GM19324 (cell line): ENCODE results near the gene CCT6B.
"Not testable (repeated sequence)": the region's sequence is repeated elsewhere in the genome, so short reads cannot be mapped to it uniquely, and the experiment has no call there.

ENCODE experiments used
- ATAC-seq: cut with Tn5 transposase; IDR thresholded peaks from one replicate; pipeline ENCODE4 v1.9.1; 2021; ENCODE audit warnings: mild to moderate bottlenecking, moderate library complexity; ENCODE audit not compliant: unreplicated experiment, low FRiP score

The CCT6B gene, protein sequence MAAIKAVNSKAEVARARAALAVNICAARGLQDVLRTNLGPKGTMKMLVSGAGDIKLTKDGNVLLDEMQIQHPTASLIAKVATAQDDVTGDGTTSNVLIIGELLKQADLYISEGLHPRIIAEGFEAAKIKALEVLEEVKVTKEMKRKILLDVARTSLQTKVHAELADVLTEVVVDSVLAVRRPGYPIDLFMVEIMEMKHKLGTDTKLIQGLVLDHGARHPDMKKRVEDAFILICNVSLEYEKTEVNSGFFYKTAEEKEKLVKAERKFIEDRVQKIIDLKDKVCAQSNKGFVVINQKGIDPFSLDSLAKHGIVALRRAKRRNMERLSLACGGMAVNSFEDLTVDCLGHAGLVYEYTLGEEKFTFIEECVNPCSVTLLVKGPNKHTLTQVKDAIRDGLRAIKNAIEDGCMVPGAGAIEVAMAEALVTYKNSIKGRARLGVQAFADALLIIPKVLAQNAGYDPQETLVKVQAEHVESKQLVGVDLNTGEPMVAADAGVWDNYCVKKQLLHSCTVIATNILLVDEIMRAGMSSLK

DNA sequence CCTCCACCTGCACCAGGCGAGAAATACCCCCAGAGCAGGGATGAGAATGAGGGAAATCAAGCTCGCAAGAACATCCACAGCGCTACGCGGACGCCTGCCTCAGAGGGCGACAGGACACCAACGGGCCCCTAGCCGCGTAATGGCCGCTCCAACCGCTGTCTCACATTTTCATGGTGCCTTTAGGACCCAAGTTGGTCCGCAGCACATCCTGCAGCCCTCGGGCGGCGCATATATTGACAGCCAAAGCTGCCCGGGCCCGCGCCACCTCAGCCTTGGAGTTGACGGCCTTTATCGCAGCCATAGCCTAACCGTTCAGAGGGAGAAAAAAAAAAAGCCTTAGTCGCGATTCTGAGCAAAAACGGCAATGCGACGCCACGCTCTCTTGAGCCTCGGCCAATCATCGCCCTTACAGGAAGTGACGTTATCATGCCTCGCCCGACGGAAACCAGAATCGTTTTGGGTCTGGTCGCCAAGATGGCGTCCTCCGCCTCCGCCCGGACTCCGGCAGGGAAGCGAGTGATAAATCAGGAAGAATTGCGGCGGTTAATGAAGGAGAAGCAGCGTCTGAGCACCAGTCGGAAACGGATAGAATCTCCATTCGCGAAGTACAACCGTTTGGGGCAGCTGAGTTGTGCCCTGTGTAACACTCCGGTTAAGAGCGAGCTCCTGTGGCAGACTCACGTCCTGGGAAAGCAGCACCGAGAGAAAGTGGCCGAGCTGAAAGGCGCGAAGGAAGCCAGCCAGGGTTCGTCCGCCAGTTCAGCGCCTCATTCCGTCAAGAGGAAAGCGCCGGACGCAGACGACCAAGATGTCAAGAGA lies at the start of gene CCT6B, which contains the start of gene ZNF830:
CCT6B (minus strand) TSS at position 368 of the 819 bp plus-strand sequence; CDS start at position 301, 67 bp downstream.
ZNF830 (plus strand) TSS at position 448 of the 819 bp plus-strand sequence; CDS start at position 475, 27 bp downstream.
- ATAC-seq: peak; percentile 87

DNA sequence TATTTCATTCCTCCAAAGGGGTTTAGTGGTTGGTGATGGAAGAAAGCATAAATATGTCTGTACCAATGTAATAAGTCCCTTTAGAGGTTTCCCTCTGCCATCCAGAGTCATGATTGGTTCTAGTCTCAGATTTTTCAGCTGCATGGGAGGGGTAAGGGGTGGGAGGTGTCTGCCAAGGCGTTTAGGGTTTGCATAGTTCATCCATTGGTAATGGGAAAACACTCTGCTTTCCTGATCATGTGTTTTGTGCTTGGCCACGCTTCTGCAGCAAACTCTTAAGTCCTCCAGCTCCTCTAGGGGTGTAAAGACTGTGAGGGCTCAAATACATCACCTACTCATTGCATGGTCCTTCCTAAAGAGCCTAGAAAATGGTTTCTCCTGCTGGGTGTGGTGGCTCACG lies 48.8 kb upstream of the CCT6B start:
- ATAC-seq: no peak

DNA sequence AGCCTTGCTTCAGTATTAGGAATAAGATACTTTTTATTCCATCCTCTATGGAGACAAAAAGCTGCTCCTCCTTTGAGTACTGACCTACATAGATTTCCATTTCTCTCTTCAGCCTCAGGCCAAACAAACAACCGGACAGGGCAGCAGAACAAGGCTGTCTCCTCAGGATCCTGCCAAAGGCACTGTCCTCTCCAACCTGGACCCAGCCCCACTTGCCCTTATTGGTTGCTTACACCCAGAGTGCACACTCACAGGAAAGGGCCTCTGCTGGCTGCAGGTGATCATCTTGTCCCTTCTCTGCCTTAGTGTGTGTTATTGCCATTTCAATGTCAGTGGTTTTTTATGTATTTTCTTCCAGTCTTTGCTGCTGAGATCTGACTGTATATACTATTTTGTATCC lies 45.7 kb upstream of the CCT6B start:
- ATAC-seq: no peak

DNA sequence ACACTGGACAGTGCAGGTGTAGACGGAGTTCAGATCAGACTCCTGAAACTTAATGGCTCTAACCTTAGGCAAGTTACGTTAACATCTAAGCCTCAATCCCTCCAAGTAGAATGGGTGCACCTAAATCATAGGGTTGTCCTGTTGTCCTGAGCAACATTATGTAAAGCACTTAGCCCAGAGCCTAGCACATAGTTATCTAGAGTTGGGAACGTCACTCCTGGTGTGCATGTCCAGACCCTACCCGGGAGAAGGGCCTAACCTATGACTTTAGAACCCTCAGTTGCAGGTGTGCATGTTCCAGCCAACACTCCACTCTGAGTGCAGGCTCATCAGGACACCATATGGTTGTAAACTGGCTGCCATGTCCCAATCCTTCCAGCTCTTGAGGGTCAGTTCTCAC lies 45.1 kb upstream of the CCT6B start:
- ATAC-seq: no peak

DNA sequence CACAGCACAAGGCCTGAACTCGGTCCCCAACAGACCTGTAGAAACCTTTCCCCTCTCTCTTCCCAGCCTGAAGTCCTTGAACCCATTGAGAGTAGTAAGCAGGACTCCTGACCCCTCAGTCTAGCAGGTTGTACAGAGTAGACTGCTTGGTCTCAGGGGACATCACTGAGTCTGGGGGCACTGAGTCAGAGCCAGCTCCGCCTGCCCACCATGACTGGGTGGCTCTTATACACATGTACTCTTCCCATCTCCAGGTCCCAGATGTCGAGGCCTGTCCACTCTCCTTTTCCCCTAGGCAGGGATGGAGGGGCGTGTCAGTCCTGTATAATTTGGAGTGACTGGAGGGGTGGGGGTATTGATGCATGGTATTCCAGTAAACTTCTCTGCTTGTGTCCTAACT lies 42.5 kb upstream of the CCT6B start:
- ATAC-seq: no peak

DNA sequence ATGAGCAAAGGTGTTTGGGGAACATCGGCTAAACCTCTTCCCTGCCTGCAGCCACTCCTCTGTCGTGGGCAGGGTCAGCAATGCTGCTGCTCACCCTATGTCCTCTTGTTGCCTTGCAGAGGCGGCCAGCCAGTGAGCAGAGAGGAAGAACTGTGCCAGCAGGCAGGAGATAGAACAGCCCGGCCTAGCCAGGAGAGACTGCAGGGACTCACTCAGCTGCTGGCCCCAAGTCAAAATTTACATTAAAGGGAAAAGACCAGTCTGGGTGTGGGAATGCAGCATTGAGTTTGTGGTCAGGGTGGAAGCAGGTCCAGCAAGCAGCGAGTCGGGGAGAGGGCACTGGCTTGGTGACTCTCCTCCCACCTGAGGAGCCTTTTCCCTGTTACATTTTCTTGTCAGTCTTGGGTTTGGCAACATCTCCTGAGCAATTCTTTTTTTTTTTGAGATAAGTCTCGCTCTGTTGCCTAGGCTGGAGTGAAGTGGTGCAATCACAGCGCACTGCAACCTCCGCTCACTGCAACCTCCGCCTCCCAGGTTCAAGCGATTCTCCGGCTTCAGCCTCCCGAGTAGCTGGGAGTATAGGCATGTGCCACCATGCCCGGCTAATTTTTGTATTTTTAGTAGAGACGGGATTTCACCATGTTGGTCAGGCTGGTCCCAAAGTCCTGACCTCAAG lies 41.8 kb upstream of the CCT6B start:
- no peak for ATAC-seq

DNA sequence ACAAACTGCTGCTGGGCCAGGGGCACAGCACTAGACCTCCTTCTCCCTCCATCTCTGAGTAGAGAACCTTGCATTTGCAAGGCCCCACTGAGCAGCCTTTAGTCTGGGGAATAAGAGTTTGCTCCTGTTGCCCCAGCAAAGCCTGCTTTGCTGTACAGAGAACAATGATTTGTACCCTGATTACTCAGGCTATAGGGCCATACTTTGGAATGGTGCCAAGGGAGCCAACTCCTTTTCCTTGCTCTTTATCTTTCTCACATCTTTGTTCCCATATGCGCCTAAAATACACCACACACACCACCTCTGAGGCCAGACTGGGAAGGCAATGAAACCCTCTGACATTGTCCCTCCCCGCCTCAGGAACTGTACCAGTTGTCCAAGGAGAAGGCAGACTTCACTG lies 40.3 kb upstream of the CCT6B start:
- ATAC-seq: no peak

DNA sequence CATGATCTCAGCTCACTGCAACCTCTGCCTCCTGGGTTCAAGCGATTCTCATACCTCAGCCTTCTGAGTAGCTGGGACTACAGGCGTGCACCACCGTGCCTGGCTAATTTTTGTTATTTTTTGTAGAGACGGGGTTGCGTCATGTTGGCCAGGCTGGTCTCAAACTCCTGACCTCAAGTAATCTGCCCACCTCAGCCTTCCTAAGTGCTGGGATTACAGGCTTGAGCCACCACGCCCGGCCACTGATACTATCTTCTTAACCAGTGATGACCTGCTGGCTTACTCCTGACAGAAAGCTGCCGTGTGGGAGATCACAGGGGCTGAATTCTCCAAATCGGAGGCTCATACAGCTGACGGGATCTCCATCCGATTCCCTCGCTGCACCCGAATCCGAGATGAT lies 39.7 kb upstream of the CCT6B start:
- not testable (repeated sequence) for ATAC-seq

DNA sequence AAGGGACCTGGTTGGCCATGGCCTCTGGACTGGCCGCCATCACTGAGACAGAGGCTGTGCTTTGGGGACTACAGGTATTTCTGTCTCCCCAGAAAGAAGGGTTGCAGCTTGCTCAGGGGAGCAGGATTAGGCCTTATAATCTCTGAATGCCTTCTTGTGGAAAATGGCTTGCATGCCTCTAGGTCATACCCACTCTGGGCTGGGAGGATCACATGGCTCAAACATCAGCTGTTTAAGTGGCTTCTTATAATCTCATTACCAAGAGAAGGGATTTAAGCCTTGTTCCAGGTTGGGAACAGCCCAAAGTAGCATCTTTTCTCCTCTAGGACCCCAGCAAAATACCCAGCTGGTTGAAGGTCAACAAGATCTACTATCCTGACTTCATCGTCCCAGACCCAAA lies 38.2 kb upstream of the CCT6B start:
- ATAC-seq: no peak

DNA sequence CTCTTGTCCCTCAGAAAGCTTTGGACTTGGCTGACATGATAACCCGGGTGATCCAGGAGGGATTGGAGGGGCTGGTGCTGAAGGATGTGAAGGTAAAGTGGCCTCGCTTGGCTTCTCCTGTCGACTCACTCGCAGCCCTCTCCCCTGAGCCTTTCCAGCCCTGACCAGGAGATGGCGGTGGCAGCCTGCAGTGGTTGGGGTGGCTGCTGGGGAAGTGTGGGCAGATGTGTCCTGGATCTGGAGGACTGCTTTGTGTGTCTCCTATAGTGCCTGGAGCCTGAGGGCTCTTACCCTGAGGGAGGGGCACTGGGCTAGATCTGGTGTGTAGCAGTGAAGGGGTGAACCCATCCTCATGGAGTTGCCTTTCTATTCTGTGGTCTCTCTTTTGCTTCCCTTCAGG lies 36.9 kb upstream of the CCT6B start:
- no peak for ATAC-seq

DNA sequence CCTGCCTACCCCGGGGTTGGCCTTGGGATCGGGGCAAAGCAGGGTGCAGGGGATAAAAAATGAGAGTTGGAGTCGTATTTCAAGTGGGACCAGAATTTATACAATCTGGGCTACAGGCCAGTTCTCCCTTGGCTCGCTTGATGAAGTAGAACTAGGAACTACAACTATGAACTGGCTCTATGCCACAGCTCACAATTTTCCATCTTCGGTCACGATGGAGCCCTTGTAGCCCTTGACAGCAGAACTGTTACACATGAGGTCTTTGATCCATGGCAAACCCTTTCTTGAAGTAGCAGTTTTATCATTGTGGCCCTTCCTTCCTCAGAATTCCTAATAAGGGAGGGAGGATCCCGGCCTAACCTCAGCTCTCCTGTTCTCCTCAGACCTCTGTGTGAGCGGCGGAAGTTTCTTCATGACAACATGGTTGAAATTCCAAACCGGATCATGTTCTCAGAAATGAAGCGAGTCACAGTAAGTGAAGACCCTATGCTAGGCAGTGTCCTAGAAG lies 36.1 kb upstream of the CCT6B start:
- no peak for ATAC-seq

DNA sequence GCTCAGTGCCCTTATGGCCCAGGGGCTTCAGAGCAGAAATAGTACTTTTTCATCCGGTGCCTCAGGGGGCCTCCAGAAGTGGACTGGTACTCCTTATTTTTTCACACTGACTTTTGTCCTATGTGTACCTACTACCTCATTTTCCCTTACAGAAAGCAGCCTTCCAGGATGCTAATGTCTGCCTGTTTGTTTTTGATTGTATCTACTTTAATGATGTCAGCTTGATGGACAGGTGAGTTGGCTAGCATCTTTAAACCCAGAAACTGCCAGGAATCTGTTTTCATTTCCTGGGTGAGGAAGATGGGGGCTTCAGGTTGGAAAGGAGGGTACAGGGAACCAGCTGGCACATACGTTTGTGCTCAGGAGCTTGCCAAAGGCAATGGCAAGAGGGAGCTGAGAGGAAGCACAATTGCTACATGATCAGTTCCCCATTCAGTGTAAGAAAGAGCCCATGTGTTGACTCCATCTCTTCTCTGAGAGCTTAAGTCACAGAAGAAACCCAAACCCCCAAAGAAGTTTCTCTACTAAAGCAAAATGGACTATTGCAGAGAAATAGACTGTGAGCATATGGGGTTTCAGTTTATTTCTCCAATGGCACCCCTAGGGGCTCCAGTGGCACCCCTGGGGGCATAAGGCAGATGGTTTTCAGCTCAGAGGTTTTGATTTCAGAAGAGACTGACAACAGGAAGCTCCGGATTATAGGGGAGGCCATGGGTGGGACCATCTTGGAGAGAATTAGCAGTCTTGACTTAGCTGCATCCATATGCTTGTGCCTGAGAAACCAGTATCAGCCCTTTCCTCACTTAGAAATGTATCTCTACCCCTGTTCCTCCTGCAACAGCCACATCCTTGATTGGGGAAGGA lies 35.4 kb upstream of the CCT6B start:
- ATAC-seq: no peak

DNA sequence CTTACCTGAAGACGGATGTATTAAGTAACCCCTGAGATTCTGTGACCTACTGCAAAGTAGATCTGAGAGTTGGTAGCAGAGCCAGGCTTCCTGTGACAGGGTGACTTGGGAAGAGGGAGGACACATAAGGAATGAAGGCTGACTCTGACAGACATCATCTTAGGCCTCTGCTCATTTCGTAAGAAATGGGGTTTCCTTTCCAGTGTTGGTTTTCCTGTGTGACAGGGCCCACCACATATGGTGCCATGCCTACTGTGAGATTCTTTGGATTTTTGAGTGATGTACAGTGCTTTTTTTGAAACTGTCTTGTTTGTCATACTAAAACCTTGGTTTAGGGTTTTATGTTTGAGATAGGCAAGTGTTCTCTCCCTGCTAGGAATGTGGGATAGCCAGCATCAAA lies 31.8 kb upstream of the CCT6B start:
- no peak for ATAC-seq

DNA sequence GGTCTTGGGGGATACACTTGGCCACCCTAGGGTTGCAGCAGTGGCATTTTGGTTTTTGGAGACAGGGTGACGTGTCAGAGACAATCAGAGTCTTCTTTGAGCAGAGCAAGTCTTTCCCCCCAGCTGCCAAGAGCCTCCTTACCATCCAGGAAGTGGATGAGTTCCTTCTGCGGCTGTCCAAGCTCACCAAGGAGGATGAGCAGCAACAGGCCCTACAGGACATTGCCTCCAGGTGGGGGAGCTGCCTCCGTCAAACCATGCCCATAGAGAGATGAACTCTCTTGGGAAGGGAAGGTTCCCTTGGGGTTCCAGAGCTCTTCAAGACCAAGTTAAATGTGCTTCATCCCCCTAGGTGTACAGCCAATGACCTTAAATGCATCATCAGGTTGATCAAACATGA lies 30.3 kb upstream of the CCT6B start:
- ATAC-seq: no peak

DNA sequence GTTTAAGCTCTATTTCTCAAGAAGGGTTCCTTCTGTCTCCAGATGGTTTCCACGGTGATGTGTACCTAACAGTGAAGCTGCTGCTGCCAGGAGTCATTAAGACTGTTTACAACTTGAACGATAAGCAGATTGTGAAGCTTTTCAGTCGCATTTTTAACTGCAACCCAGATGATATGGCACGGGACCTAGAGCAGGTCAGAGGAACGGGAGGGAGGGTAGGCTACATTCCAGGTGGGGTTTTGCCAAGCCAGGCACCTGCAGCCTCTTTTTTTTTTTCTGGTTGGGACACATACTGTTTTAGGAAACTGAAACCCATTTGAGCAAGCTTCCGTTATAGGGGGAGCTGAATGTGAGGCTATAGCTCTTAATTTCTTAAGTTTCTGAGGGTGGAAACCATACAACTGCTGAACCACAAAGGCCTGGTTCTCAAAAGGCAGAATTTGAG lies 29.7 kb upstream of the CCT6B start:
- ATAC-seq: no peak

DNA sequence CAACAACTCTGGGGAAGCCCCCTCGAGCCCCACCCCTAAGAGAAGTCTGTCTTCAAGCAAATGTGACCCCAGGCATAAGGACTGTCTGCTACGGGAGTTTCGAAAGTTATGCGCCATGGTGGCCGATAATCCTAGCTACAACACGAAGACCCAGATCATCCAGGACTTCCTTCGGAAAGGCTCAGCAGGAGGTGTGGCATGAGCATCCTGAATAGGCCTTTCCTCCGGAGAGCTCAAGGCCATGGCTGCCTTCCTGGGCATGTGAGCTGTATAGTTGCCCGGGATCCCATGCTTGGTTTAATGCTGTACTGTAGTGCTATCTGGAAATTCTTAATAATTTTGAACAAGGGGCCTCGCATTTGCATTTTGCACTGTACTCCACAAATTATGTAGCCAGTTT lies 28.2 kb upstream of the CCT6B start:
- ATAC-seq: no peak

DNA sequence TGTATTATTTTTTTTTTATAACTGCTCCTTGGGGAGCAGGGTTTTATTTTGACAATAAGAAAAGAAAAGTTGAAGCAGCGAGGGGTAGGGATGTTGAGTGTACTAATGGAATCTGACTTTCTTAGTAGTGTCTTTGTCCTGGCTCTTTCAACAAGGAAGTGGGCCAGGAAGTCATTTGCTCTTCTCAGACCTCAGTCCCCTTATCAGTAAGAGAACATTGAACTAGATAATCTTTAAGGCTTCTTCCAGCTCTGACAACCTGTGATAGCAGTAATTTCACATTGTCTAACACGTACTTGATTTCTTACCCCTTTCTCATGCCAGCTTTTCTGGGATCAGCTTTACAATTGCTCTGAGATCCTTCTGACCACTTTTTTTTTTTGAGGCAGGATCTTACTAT lies 27.4 kb upstream of the CCT6B start:
- no peak for ATAC-seq

DNA sequence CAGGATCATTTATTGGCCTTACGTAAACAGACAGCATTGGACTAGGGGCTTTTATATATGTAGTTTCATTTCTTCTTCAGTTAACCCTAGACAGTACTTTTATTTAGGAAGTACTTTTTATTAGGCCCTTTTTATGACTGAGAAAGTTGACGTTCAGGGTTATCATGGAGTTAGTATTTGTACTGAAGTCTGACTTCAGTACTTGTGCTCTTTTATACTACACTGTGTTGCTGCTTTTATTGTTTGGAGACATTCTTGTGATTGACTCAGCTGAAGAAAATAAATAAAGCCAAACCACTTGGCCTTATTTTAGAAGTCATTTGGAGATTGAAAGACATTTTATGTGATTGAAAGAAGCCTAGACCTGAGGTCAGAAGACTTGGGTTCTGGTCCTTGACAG lies 26.0 kb upstream of the CCT6B start:
- no peak for ATAC-seq

DNA sequence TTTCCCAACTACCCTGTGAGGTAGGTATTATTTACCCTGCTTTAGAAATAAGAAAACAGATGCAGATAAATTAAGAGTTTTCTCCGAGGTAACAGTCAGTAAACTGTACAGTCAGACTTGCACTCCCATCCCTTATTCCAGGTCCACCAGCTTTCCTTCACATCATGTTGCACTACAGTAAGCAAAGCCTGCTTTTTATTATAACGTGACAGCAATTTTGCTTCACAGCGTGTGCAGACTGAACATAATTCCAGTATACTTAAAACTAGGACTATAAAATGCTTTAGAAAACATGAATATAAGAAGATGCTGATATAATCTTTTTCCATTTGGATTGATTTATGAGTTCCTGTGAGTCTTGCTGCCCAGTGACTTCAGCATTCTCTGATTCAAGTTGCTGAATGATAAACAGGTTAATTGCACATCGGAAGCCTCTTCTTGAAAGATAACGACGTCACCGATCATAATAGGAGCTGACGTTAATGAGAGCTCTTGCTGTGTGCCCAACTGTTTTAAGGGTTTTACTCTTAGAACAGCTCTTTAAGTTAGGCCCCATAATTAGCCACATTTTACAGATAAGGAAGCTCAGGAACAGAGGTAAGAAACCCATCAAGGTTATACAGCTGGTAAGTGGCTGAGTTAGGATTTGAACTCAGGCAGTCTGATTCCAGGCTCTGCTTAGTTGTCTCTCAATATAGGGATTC lies 20.4 kb upstream of the CCT6B start:
- ATAC-seq: no peak
